ENCODE results near the gene ABLIM3. TPM values are rescaled to one million over a fixed set of nuclear protein-coding genes. Genes with fewer than 3 reads are reported as not detected.

The ABLIM3 gene
- total and polyA plus RNA-seq, 2 experiments from 2014 or later = 0.19 to 2.2 TPM

GRCh38 chr5:149212198-149212951, 71.1 kb downstream of the ABLIM3 start:
- Histone ChIP-seq H4K20me1 (replicated peaks; ENCODE audit: insufficient read depth) (no peaks in the 10 kb centered on the region), H3K27me3 (ENCODE audit: insufficient read depth) (no peaks in the 10 kb centered on the region), H3K27ac (ENCODE audit: low read depth) (no peak overlapping the region), H3K4me1 (ENCODE audit: insufficient read depth) (no peaks in the 10 kb centered on the region), H2AFZ (no peak overlapping the region), H3K36me3 (ENCODE audit: insufficient read depth) (no peaks in the 10 kb centered on the region), H3K4me2 (no peak overlapping the region), H3K79me2 (replicated peaks; ENCODE audit: insufficient read depth) (no peaks in the 10 kb centered on the region), H3K4me3 (no peak overlapping the region), H3F3A (replicated peaks; ENCODE audit: low read depth) (no peaks in the 10 kb centered on the region), H3K9me2 (ENCODE audit: insufficient read depth) (peaks cover 7% of the 10 kb centered on the region; the same call in 1 of the 2 replicates)
- ATAC-seq = no peak
- Mint-ChIP-seq H3K27ac (no peak overlapping the region), H3K4me1 (no peaks in the 10 kb centered on the region; the same call in 2 of the 3 replicates), H3K9me3 (no peaks in the 10 kb centered on the region), H3K4me3 (no peak overlapping the region), H3K27me3 (ENCODE audit: insufficient read depth, low read depth, poor library complexity) (peaks cover 3% of the 10 kb centered on the region), H3K36me3 (ENCODE audit: low read depth) (no peaks in the 10 kb centered on the region)
- no peak for TF ChIP-seq CTCF (conservative IDR thresholded peaks at IDR 0.05; ENCODE audit: low read depth in 2 of 2)
- TF ChIP-seq REST (IDR thresholded peaks at IDR 0.05; ENCODE audit: unreplicated experiment) = no peak
- TF ChIP-seq STAT1 (IDR thresholded peaks at IDR 0.05; ENCODE audit: unreplicated experiment) = no peak
- no peak for TF ChIP-seq ZNF462 (CRISPR knock-in tag; IDR thresholded peaks at IDR 0.05)
- TF ChIP-seq EZH2phosphoT487 (IDR thresholded peaks at IDR 0.05; ENCODE audit: unreplicated experiment) = no peak
- no peak for TF ChIP-seq JUNB (IDR thresholded peaks at IDR 0.05; ENCODE audit: unreplicated experiment)
- TF ChIP-seq ZNF114 (CRISPR knock-in tag; IDR thresholded peaks at IDR 0.05) = no peak
- no peak for TF ChIP-seq POLR2AphosphoS5 (IDR thresholded peaks at IDR 0.05; ENCODE audit: low read depth)
- TF ChIP-seq EZH2 (IDR thresholded peaks at IDR 0.05; ENCODE audit: low read depth, unreplicated experiment) = no peak
- no peak for TF ChIP-seq ZNF331 (CRISPR knock-in tag; IDR thresholded peaks at IDR 0.05; ENCODE audit: low read depth)
- TF ChIP-seq ETS1 (IDR thresholded peaks at IDR 0.05) = no peak
- DNase-seq (ENCODE audit: low spot score) = no peak

Measured in GM23338 (cell line).